IPS-15b (cell line): Measurements from ENCODE around the gene DDX39A.
"Not testable (repeated sequence)": the region's sequence is repeated elsewhere in the genome, so short reads cannot be mapped to it uniquely, and the experiment has no call there.

ENCODE experiments used
- H3K27me3 ChIP-seq: one replicate; pipeline ENCODE4 v1.6.1; 2013; ENCODE audit warnings: low read length; ENCODE audit not compliant: control insufficient read depth, insufficient read depth
- H3K36me3 ChIP-seq: one replicate; pipeline ENCODE4 v1.6.1; 2013; ENCODE audit warnings: low read length; ENCODE audit not compliant: control insufficient read depth, insufficient read depth
- H3K4me1 ChIP-seq: one replicate; pipeline ENCODE4 v1.6.1; 2013; ENCODE audit warnings: mild to moderate bottlenecking, low read length; ENCODE audit not compliant: control insufficient read depth, insufficient read depth
- H3K4me3 ChIP-seq: one replicate; pipeline ENCODE4 v1.5.1; 2013; ENCODE audit warnings: low read depth, low read length
- H3K9ac ChIP-seq: one replicate; pipeline ENCODE4 v1.6.1; 2013; ENCODE audit warnings: low read depth, mild to moderate bottlenecking, low read length
- H3K9me3 ChIP-seq: one replicate; pipeline ENCODE4 v1.6.1; 2013; ENCODE audit warnings: mild to moderate bottlenecking, low read length; ENCODE audit not compliant: control insufficient read depth, insufficient read depth

Gene DDX39A

GRCh38 chr19:14374313-14374712 lies 44.8 kb downstream of the DDX39A start:
- not testable (repeated sequence) for H3K4me3 ChIP-seq, H3K36me3 ChIP-seq, H3K4me1 ChIP-seq, H3K9me3 ChIP-seq, H3K9ac ChIP-seq, H3K27me3 ChIP-seq

- H3K4me1 ChIP-seq, H3K9me3 ChIP-seq, H3K27me3 ChIP-seq, H3K9ac ChIP-seq, H3K36me3 ChIP-seq, H3K4me3 ChIP-seq: not testable (repeated sequence)
Observed at GRCh38 chr19:14372384-14373077, 46.6 kb downstream of the DDX39A start.

DNA sequence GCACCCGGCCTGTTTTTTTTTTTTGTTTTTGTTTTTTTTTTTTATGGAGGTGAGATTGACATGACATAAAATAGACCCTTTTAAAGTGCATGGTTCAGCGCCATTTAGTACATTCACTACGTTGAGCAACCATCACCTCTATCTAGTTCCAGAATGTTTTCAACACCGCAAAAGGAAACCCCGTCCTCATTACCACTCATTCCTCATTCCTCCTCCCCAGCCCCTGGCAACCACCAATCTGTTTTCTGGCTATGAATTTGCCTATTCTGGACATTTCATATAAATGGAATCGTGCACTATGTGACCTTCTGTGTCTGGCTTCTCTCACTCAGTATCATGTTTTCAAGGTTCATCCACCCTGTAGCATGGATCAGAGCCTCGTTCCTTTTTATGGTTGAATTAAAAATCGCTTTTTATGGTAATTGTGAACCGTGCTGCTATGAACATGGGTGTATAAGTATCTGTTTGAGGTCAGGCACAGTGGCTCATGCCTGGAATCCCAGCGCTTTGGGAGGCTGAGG lies 47.8 kb downstream of the DDX39A start:
- peaks cover 6% of the 10 kb centered on the region for H3K4me1 ChIP-seq
- no peak overlapping the region for H3K4me3 ChIP-seq
- no peak overlapping the region for H3K9ac ChIP-seq
- no peaks in the 10 kb centered on the region for H3K9me3 ChIP-seq
- H3K27me3 ChIP-seq, result no peaks in the 10 kb centered on the region
- H3K36me3 ChIP-seq, result no peaks in the 10 kb centered on the region

- no peaks in the 10 kb centered on the region for H3K9me3 ChIP-seq
- H3K4me1 ChIP-seq, result peaks cover 6% of the 10 kb centered on the region
- H3K36me3 ChIP-seq, result no peaks in the 10 kb centered on the region
- H3K27me3 ChIP-seq, result no peaks in the 10 kb centered on the region
- no peak overlapping the region for H3K4me3 ChIP-seq
- no peak overlapping the region for H3K9ac ChIP-seq
Observed at GRCh38 chr19:14370940-14371280, 48.2 kb downstream of the DDX39A start.

- no peak overlapping the region for H3K4me3 ChIP-seq
- no peak overlapping the region for H3K9ac ChIP-seq
Observed at GRCh38 chr19:14370169-14370939, 48.8 kb downstream of the DDX39A start.

GRCh38 chr19:14369399-14370168 lies 49.6 kb downstream of the DDX39A start:
- Histone ChIP-seq H3K9ac (no peak overlapping the region), H3K4me3 (no peak overlapping the region), H3K4me1 (peaks cover 4% of the 10 kb centered on the region)

More at GRCh38 chr19:14370169-14370939, 48.8 kb downstream of the DDX39A start:
- H3K4me1 ChIP-seq, result peaks cover 4% of the 10 kb centered on the region
- H3K36me3 ChIP-seq, result no peaks in the 10 kb centered on the region
- no peaks in the 10 kb centered on the region for H3K9me3 ChIP-seq
- H3K27me3 ChIP-seq, result no peaks in the 10 kb centered on the region

DNA sequence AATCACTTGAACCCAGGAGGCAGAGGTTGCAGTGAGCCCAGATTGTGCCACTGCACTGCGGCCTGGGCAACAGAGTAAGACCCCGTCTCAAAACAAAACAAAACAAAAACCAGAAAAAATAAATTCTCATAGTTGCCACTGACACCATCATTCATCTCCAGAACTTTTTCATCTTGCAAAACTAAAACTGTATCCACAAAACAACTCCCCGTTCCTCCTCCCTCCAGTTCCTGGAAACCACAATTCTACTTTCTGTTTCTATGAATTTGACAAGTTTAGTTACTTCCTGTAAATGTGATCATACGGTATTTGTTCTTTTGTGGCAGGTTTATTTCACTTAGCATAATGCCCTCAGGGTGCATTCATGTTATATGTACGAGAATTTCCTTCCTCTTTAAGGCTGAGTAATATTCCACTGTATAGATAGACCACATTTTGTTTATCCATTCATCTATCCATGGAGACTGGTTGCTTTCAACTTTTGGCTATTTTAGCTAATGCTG lies 51.1 kb downstream of the DDX39A start:
- Histone ChIP-seq H3K36me3 (no peaks in the 10 kb centered on the region), H3K4me1 (peaks cover 4% of the 10 kb centered on the region), H3K9me3 (no peaks in the 10 kb centered on the region), H3K9ac (no peak overlapping the region), H3K27me3 (no peaks in the 10 kb centered on the region), H3K4me3 (no peak overlapping the region)

More at GRCh38 chr19:14369399-14370168, 49.6 kb downstream of the DDX39A start:
- Histone ChIP-seq H3K36me3 (no peaks in the 10 kb centered on the region), H3K27me3 (no peaks in the 10 kb centered on the region), H3K9me3 (no peaks in the 10 kb centered on the region)

GRCh38 chr19:14367016-14367415 lies 52.1 kb downstream of the DDX39A start:
- Histone ChIP-seq H3K9ac (no peak overlapping the region), H3K9me3 (no peaks in the 10 kb centered on the region), H3K27me3 (no peaks in the 10 kb centered on the region), H3K4me1 (peaks cover 4% of the 10 kb centered on the region), H3K4me3 (no peak overlapping the region), H3K36me3 (no peaks in the 10 kb centered on the region)

GRCh38 chr19:14366529-14366928 lies 52.6 kb downstream of the DDX39A start:
- no peak overlapping the region for H3K9ac ChIP-seq
- H3K27me3 ChIP-seq, result no peaks in the 10 kb centered on the region
- no peak overlapping the region for H3K4me3 ChIP-seq
- H3K36me3 ChIP-seq, result no peaks in the 10 kb centered on the region
- no peaks in the 10 kb centered on the region for H3K9me3 ChIP-seq
- H3K4me1 ChIP-seq, result peaks cover 4% of the 10 kb centered on the region

DNA sequence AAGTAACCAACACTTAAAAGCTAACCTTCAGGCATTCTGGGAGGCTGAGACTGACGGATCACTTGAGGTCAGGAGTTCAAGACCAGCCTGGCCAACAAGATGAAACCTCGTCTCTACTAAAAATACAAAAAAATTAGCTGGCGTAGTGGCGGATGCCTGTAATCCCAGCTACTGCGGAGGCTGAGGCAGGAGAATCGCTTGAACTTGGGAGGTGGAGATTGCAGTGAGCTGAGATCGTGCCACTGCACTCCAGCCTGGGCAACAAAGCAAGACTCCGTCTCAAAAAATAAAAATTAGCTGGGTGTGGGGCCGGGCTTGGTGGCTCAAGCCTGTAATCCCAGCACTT lies 55.1 kb downstream of the DDX39A start:
- not testable (repeated sequence) for H3K4me1 ChIP-seq, H3K27me3 ChIP-seq, H3K36me3 ChIP-seq, H3K9ac ChIP-seq, H3K9me3 ChIP-seq
- H3K4me3 ChIP-seq, result peak overlapping the region; percentile 42

- H3K9ac ChIP-seq, result peak overlapping the region; percentile 65
- H3K9me3 ChIP-seq, result no peaks in the 10 kb centered on the region
- peak overlapping the region; percentile 42 for H3K4me3 ChIP-seq
- H3K4me1 ChIP-seq, result peaks cover 2% of the 10 kb centered on the region
- H3K36me3 ChIP-seq, result no peaks in the 10 kb centered on the region
- H3K27me3 ChIP-seq, result no peaks in the 10 kb centered on the region
Observed at GRCh38 chr19:14363183-14364097, 55.7 kb downstream of the DDX39A start.
